HepG2 (cell line): ENCODE measurements around the gene SLC9A5. TPM values are rescaled to one million over a fixed set of nuclear protein-coding genes. Genes with fewer than 3 reads are reported as not detected.

Experiments
- CCAR2 ChIP-seq: fragments of 200-400 bp; formaldehyde crosslinking; optimal IDR thresholded peaks from 2 replicates; pipeline ENCODE3; 2018; ENCODE audit warnings: low read depth, mild to moderate bottlenecking, low read length, moderate library complexity
- CHD2 ChIP-seq: IDR thresholded peaks from 2 replicates; pipeline ENCODE4 v1.6.1; 2011; ENCODE audit warnings: low read depth, low read length, improper control_type of control experiment
- MED1 ChIP-seq: sonication (generic); formaldehyde crosslinking; IDR thresholded peaks from 2 replicates; pipeline ENCODE4 v1.4.0; 2020; ENCODE audit warnings: missing genetic modification reagents
- NAIF1 ChIP-seq: sonication (generic); formaldehyde crosslinking; IDR thresholded peaks from 2 replicates; pipeline ENCODE4 v1.5.0; 2020; ENCODE audit warnings: mild to moderate bottlenecking, missing genetic modification reagents, borderline replicate concordance
- NCOA5 ChIP-seq: sonication (generic); formaldehyde crosslinking; IDR thresholded peaks from 2 replicates; pipeline ENCODE4 v1.4.0; 2020; ENCODE audit warnings: missing genetic modification reagents
- NR2C2 ChIP-seq: sonication (generic); formaldehyde crosslinking; IDR thresholded peaks from 2 replicates; pipeline ENCODE4 v1.4.0; 2020; ENCODE audit warnings: missing genetic modification reagents, mild to moderate bottlenecking, moderate library complexity, borderline replicate concordance
- NR3C1 ChIP-seq: sonication (generic); formaldehyde crosslinking; IDR thresholded peaks from 2 replicates; pipeline ENCODE4 v1.4.0; 2020; ENCODE audit warnings: missing genetic modification reagents
- PCBP2 ChIP-seq: fragments of 200-400 bp; formaldehyde crosslinking; optimal IDR thresholded peaks from 2 replicates; pipeline ENCODE3; 2018; ENCODE audit warnings: low read length, low read depth; ENCODE audit not compliant: poor library complexity, severe bottlenecking
- RARA ChIP-seq: IDR thresholded peaks from 2 replicates; pipeline ENCODE4 v1.6.1; 2016; ENCODE audit warnings: missing genetic modification reagents, missing compliant biosample characterization
- SYNCRIP ChIP-seq: fragments of 200-400 bp; formaldehyde crosslinking; IDR thresholded peaks from 2 replicates; pipeline ENCODE4 v1.6.1; 2018; ENCODE audit warnings: mild to moderate bottlenecking, low read depth, low read length; ENCODE audit not compliant: insufficient read depth
- TOE1 ChIP-seq: sonication (generic); formaldehyde crosslinking; IDR thresholded peaks from 2 replicates; pipeline ENCODE4 v1.4.0; 2020; ENCODE audit warnings: mild to moderate bottlenecking, missing genetic modification reagents
- ZKSCAN1 ChIP-seq: fragments of 150-350 bp; IDR thresholded peaks from 2 replicates; pipeline ENCODE4 v1.6.1; 2014; ENCODE audit warnings: low read length
- ZNF12 ChIP-seq: sonication (generic); formaldehyde crosslinking; IDR thresholded peaks from 2 replicates; pipeline ENCODE4 v1.5.0; 2020; ENCODE audit warnings: missing genetic modification reagents
- ZNF180 ChIP-seq: sonication (generic); formaldehyde crosslinking; IDR thresholded peaks from 2 replicates; pipeline ENCODE4 v1.4.0; 2020; ENCODE audit warnings: low read depth, missing genetic modification reagents, borderline replicate concordance
- ZNF577 ChIP-seq: sonication (generic); formaldehyde crosslinking; IDR thresholded peaks from 2 replicates; pipeline ENCODE4 v1.4.0; 2020; ENCODE audit warnings: mild to moderate bottlenecking, low read depth, missing genetic modification reagents, borderline replicate concordance
- polyA plus RNA-seq, 8 experiments: library from polyadenylated mRNA; depleted of rRNA in 3 of 8; stranded (reverse) in 7 of 8; unstranded in 1 of 8; fragments of >200 nt; fragmentation: Illumina TruSeq in 4 of 8; extraction: Trizol in 4 of 8; gene quantifications; 2 replicates each; pipeline versions ENCODE4 v1.2.1 to v1.2.3, GENCODE V29; 2011 to 2016; ENCODE audit warnings: low read depth in 4 of 8, missing spikeins in 1 of 8, mixed read lengths in 1 of 8; ENCODE audit not compliant: insufficient read depth in 1 of 8
- total RNA-seq, 5 experiments: library from RNA; depleted of rRNA; stranded (reverse); fragments of >200 nt; fragmentation: Illumina TruSeq; extraction: Trizol; gene quantifications; 2 replicates each; pipeline ENCODE4 v1.2.3, GENCODE V29; 2016; ENCODE audit warnings: low read depth in 1 of 5
- TF ChIP-seq, protein P1 (sequence below): IDR thresholded peaks from 2 replicates; pipeline ENCODE4 v1.4.0; 2020; ENCODE audit warnings: mild to moderate bottlenecking, missing genetic modification reagents
- TF ChIP-seq, protein P2 (sequence below): sonication (generic); formaldehyde crosslinking; IDR thresholded peaks from 2 replicates; pipeline ENCODE4 v1.4.0; 2020; ENCODE audit warnings: missing genetic modification reagents, low read depth, mild to moderate bottlenecking, borderline replicate concordance
- TF ChIP-seq, protein P3 (sequence below): sonication (generic); formaldehyde crosslinking; IDR thresholded peaks from 2 replicates; pipeline ENCODE4 v1.9.0; 2021; ENCODE audit warnings: missing genetic modification reagents, mild to moderate bottlenecking, borderline replicate concordance
- TF ChIP-seq, protein P4 (sequence below), 2 experiments: IDR thresholded peaks; 2 replicates each; pipeline ENCODE4 v1.6.1; 2011 to 2012; ENCODE audit warnings: low read length in 2 of 2, borderline replicate concordance in 1 of 2, low read depth in 1 of 2, mild to moderate bottlenecking in 1 of 2, moderate library complexity in 1 of 2

SLC9A5 gene
- total and polyA plus RNA-seq, 2 of the 13 experiments (the other 11 are each of a cell fraction or from before 2014, with no cell fraction given), result 0.58 to 1.4 TPM

DNA sequence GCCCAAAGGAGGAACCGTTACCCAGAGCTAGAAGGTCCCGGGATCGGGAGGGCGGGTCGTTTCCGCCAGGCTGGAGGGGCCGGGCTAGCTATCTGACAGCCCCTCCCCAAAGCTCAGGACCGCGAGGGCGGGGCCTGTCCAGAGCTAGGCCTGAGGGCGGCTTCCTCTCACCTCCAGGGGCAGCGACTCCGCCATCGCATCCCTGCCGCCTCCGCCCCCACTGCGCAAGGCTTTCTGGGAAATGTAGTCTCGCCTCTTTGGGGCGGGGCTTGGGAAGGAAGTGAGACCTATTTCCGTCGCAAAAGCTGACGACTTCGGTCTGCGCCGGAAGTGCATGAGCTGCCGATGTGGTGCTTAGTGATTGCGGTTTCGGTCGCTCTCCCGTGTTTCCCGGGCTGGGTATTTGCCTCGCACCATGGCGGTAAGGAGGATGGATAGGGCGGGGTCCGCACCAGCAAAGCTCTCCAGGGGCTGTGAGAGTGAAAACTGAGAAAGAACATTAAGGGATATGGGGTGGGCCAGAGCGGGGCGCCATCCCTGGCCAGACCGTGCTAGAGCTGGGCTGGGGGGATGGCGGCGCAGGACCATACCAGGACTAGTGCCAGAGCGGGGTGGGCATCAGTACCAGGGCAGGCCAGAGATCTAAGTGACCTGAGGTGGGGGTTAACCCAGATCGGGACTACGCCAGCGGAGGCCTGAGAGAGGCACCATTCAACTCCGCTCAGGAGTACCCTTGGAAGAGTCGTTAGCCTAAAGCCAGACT is 21.8 kb upstream of the SLC9A5 start, which contains the start of gene TMEM208 (continued):
- TF ChIP-seq, protein P1, sequence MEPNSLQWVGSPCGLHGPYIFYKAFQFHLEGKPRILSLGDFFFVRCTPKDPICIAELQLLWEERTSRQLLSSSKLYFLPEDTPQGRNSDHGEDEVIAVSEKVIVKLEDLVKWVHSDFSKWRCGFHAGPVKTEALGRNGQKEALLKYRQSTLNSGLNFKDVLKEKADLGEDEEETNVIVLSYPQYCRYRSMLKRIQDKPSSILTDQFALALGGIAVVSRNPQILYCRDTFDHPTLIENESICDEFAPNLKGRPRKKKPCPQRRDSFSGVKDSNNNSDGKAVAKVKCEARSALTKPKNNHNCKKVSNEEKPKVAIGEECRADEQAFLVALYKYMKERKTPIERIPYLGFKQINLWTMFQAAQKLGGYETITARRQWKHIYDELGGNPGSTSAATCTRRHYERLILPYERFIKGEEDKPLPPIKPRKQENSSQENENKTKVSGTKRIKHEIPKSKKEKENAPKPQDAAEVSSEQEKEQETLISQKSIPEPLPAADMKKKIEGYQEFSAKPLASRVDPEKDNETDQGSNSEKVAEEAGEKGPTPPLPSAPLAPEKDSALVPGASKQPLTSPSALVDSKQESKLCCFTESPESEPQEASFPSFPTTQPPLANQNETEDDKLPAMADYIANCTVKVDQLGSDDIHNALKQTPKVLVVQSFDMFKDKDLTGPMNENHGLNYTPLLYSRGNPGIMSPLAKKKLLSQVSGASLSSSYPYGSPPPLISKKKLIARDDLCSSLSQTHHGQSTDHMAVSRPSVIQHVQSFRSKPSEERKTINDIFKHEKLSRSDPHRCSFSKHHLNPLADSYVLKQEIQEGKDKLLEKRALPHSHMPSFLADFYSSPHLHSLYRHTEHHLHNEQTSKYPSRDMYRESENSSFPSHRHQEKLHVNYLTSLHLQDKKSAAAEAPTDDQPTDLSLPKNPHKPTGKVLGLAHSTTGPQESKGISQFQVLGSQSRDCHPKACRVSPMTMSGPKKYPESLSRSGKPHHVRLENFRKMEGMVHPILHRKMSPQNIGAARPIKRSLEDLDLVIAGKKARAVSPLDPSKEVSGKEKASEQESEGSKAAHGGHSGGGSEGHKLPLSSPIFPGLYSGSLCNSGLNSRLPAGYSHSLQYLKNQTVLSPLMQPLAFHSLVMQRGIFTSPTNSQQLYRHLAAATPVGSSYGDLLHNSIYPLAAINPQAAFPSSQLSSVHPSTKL (CRISPR knock-in tag), result peak; percentile 70
- TF ChIP-seq NR3C1 (CRISPR knock-in tag) (no peak), NR2C2 (CRISPR knock-in tag) (peak; percentile 94), RARA (CRISPR knock-in tag) (no peak; the same call in 1 of the 2 replicates), TOE1 (peak; percentile 71; the same call in 1 of the 2 replicates), SYNCRIP (no peak), ZNF180 (CRISPR knock-in tag) (no peak), ZNF577 (CRISPR knock-in tag) (no peak), PCBP2 (no peak), ZKSCAN1 (peak; percentile 89; the same call in 1 of the 2 replicates), CHD2 (peak; percentile 66; the same call in 1 of the 2 replicates), ZNF12 (peak; percentile 64; the same call in 1 of the 2 replicates), NAIF1 (CRISPR knock-in tag) (no peak), CCAR2 (peak; percentile 39), MED1 (CRISPR knock-in tag) (peak; percentile 81), NCOA5 (CRISPR knock-in tag) (no peak)
- TF ChIP-seq, protein P2, sequence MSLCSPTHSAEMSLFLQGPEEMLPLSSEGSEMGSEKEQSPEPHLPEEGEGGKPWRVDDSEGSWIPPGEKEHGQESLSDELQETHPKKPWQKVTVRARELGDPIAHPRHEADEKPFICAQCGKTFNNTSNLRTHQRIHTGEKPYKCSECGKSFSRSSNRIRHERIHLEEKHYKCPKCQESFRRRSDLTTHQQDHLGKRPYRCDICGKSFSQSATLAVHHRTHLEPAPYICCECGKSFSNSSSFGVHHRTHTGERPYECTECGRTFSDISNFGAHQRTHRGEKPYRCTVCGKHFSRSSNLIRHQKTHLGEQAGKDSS, result peak; percentile 77; the same call in 1 of the 2 replicates
- TF ChIP-seq, protein P3, sequence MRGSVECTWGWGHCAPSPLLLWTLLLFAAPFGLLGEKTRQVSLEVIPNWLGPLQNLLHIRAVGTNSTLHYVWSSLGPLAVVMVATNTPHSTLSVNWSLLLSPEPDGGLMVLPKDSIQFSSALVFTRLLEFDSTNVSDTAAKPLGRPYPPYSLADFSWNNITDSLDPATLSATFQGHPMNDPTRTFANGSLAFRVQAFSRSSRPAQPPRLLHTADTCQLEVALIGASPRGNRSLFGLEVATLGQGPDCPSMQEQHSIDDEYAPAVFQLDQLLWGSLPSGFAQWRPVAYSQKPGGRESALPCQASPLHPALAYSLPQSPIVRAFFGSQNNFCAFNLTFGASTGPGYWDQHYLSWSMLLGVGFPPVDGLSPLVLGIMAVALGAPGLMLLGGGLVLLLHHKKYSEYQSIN (CRISPR knock-in tag), result no peak
- TF ChIP-seq, protein P4, sequence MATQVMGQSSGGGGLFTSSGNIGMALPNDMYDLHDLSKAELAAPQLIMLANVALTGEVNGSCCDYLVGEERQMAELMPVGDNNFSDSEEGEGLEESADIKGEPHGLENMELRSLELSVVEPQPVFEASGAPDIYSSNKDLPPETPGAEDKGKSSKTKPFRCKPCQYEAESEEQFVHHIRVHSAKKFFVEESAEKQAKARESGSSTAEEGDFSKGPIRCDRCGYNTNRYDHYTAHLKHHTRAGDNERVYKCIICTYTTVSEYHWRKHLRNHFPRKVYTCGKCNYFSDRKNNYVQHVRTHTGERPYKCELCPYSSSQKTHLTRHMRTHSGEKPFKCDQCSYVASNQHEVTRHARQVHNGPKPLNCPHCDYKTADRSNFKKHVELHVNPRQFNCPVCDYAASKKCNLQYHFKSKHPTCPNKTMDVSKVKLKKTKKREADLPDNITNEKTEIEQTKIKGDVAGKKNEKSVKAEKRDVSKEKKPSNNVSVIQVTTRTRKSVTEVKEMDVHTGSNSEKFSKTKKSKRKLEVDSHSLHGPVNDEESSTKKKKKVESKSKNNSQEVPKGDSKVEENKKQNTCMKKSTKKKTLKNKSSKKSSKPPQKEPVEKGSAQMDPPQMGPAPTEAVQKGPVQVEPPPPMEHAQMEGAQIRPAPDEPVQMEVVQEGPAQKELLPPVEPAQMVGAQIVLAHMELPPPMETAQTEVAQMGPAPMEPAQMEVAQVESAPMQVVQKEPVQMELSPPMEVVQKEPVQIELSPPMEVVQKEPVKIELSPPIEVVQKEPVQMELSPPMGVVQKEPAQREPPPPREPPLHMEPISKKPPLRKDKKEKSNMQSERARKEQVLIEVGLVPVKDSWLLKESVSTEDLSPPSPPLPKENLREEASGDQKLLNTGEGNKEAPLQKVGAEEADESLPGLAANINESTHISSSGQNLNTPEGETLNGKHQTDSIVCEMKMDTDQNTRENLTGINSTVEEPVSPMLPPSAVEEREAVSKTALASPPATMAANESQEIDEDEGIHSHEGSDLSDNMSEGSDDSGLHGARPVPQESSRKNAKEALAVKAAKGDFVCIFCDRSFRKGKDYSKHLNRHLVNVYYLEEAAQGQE (IDR thresholded peaks at IDR 0.05; ENCODE audit: borderline replicate concordance in 1 of 2, low read depth in 1 of 2, low read length in 2 of 2), result no peak
